NCI-H146 (cell line): ENCODE measurements around the gene GRK3.
"Not testable (repeated sequence)": the region's sequence is repeated elsewhere in the genome, so short reads cannot be mapped to it uniquely, and the experiment has no call there.

ENCODE experiments used
- DNase-seq: peaks from one replicate; lab custom pipeline; 2025; lab: John Stamatoyannopoulos, UW

The GRK3 gene

DNA sequence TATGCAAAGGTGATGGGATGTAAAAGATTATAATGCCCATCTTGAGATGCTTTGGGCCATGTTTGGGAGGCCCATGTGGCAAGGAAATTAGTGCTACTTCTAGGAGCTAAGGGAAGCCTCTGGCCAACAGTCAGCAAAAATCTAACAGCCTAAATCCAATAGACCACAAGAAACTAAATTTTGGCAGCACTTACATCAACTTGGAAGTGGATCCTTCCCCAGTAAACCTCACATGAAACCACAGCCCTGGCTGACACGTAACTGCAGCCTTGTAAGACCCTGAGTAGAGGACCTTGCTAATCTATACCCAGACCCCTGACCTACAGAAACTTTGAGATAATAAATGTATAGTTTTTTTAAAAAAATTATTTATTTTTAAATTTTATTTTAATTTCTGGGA lies 13.1 kb upstream of the GRK3 start:
- DNase-seq: no peak

DNA sequence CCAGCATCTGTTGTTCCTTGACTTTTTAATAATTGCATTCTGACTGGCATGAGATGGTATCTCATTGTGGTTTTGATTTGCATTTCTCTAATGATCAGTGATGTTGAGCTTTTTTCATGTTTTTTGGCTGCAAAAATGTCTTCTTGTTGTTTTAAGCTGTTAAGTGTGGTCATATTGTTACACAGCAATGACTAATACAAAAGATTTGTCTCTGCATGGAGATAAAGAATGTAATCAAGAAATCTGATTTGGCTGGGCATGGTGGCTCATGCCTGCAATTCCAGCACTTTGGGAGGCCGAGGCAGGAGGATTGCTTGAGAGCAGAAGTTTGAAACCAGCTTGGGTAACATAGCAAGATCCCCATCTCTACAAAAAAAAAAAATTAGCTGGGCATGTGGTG lies 12.1 kb upstream of the GRK3 start:
- DNase-seq: not testable (repeated sequence)

DNA sequence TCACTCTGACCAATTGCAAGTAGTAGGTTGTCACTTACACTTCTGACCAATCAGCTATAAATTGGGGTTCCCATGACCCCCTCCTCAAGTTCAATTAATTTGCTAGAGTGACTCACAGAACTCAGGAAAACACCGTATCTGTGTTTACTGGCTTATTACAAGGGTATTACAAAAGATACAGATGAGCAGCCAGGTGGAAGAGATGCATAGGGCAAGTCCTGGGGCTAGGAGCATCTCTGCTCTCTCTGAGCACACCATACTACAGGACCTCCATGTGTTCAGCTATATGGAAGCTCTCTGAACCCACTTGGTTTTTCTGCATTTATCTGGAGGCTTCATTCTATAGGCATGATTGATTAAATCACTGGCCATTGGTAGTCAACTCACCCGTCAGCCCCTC lies 11.3 kb upstream of the GRK3 start:
- DNase-seq: no peak

DNA sequence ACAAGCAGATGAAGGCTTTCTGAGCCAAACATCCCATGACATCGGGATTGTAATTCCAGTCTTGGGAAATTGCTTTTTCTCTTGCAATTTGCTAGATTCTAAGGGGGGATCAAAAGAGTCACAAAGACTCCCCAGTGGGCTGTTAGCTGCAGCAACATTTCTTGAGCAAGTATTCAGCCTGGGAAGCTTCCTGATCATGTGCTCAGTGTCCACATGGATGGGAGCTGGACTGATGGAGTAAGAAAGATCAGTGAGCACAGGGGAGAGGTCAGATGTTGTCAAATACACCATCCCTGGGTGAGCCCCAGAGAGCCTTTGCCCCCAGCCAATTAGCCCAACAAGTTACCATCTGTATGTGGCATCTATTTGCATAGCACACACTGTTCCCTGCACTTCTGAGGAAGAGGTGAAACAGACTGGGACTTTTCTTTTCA lies 10.2 kb upstream of the GRK3 start:
- DNase-seq: no peak

DNA sequence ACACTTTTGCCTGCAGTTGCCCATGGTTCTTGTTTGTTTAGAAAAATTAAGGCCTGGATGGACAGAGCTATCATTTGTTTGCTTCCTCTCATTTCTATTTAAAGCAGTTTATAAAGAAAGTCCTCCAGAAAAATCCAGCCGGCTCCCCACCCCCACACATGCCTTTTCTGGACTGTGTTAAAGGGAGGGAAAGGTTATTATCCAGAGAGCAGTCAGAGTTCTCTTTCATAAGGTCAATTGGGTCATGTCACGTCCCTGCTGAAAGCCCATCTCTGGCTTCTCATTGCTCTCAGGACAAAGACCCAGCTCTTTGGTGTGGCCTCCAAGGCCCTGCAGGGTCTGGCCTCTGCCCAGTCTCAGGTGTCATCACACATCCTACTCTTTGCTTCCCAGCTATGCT lies 9.8 kb upstream of the GRK3 start:
- no peak for DNase-seq

DNA sequence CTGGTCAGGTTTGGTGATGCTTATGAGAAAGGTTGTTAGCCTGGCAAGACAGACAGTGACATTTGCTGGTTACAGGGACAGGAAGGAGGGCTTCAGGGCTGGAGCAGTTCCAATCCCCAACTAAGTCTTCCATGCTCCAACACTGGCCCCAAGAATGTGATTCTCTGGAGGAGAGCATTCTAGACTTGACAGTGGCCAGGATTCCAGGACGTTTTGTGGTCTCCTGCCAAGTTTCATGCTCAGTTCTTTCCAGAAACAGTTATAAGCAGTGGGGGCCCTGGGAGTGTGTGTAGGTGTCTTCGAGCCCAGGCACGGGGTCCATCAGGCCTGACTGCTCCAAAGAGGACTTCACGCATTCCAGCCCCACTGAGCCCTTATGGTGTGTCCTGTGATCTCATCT lies 8.9 kb upstream of the GRK3 start:
- DNase-seq: no peak

DNA sequence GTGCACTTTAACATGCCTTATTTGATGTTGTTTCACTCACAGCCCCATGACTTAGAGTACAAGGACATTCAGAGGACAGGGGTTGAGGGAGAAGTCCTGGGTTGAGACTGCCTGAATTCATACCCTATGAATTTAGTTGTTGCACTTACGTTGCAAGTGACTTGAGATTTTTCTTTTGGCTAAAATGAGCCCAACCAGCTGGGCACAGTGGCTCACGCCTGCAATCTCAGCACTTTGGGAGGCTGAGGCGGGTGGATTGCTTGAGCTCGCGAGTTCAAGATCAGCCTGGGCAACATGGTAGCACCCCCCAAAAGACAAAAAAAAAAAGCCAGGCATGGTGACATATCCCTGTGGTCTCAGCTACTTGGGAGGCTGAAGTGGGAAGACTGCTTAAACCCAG lies 7.3 kb upstream of the GRK3 start:
- DNase-seq: no peak

DNA sequence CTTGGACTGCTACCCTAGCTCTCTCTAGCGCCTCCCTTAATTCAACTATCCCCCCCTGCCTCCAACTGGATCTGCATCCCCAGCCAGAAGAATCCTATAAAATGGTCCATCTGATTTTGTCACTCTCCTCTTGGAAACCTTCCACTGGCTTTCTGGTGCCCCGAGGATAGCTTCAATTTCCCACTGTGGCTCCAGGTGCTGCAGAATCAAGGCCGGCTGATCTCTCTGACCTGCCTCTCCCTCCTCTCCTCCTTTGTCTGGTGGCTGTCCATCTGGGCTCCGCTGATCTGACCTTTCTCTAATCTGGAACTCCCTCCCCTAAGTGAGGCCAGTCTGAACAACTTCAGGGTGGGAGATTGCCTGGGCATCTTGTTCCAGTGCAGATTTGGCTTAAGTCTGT lies 6.1 kb upstream of the GRK3 start:
- DNase-seq: no peak

DNA sequence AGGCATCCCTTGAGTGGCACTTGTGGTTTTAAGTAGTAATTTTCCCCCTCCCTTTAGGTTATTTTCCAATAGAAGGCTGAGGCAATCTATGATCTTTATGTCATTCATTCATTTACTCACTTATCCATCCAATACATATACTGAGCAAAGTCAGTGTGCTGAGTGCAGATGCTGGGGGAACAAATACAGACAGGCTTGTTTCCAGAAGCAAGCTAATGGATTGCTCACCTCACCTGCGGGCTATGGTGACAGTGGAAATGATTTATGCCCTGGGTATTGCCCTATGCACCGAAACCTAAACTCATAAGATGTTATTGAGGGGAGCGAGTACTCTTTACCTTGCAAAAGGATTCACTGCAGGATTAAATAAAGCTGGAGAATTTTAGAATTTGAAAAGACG lies 4.6 kb upstream of the GRK3 start:
- DNase-seq: not testable (repeated sequence)

DNA sequence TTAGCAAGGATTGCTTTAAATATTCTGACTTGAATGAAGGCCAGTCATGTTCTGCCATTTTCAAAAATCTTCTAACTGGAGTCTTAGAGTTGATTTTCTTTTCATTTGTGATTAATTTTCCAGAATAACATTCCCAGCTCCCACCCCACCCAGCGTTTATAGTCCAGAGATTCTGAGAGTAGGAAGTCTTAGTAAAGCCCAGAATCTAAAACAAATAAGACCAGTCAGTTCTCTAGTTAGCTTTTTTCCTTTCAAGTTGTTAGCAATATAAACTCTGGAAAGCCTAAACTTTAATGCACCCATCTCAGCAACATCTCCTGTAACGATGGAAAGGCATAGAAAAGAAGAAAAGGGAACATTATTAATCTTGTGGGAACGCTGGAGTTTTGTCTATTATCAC lies 3.3 kb upstream of the GRK3 start:
- not testable (repeated sequence) for DNase-seq

DNA sequence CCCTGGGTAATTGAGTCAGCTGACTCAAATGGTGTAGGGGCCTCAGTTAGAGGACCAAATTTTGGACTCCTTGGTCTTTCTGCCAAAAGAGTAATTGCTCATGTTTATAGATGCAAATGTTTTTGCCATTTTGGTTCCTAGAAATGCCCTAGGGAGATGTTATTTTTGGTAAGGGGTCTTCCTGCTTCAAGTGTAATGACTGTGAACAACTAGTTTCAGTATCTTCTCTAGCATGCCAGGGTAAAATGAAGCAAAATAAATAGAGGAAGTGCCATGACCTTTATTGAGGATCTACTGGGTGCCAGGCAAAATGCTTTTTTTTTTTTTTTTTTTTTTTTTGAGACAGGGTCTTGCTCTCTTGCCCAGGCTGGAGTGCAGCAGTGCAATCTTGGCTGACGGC lies 2.5 kb upstream of the GRK3 start:
- not testable (repeated sequence) for DNase-seq

DNA sequence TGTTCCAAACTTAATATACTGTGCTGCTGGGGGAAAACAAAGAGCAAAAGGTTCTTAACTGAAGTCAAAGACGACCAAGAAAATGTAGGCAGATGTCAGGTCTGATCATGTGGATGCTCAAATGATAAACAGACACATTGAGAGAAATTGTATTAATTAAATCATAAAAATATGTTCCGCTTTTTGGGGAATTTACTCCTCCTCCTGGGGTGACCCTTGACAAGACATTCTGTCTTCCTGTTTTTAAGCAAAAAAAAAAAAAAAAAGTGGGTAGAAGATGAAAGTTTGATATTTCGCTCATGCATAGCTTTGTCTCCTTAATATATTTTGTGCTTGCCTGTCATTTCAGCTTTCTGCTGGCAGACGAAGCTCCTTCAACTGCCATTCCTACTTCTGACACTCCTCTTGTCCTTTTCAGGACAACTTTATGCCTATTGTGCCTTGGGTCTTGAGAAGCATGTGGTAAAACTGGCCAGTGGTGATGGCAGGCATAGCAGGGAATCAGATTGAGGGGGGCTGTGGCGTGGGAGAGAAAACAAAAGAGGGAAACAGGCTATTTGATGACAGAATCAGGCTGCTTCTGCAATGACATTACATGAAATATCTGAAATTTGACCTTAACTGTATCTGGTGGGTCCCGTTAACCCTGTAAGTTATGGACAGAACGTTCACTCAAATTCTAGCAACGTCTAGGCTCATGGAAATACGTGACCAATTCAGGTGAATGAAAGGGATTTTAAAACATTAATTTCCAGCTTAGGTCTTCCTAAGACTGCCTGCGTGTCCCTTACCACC lies 1.3 kb upstream of the GRK3 start:
- DNase-seq: not testable (repeated sequence)

DNA sequence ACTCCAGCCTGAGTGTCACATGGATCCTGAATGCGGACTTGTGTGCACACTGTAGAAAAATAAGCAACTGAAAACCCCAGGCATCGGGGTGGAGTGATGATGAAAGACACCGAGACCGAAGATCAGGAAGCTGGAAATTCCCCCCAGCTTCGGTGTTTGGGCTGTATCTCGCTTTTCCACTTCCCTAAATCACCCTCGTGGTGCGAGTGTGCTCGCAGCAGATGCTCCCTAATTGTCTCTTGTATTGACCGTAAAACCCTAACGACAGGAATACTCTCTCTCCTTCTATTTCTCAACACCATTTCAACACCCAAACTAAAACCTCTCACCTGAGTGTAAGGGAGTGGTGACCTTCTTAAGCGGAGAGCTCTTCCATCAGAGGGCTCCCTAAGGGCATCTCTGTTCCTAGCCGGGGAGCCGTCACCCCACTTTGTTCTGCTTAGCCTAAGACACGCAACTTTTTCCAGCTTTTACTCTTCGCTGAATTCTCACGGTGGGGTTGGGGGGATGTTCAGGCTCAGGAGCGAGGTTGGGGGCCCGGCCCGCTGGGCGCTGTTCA lies 635 bp upstream of the GRK3 start:
- DNase-seq: peak; percentile 11

DNA sequence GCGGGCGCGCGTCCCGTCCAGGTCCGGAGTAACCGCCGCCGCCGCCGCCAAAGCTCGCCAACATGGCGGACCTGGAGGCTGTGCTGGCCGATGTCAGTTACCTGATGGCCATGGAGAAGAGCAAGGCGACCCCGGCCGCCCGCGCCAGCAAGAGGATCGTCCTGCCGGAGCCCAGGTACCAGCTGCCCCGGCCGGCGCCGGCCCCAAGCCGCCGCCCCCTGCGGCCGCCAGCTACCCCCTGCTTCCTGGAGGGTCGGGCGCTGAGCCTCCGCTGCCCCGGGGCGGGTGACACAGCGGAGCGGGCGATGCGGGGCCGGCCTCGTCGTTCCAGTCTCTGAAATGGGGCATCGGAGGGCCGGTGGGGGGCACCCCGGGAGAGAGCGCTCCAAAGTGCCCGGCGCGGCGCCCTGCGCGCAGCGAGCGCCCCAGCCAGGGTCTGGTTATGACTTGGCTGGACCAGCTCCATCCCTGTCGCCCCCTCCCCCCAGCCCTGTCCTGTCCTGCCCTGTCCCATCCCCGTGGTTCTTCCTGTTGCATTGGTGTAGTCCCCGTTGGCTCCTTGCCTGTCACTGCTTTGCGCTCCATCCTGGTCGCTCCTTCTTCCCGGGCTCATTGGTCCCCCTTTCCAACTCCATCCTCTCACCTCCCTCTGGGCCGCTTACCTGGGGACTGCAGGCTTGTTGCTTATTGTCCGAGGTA lies 653 bp downstream of the GRK3 start:
- DNase-seq: peak; percentile 41

DNA sequence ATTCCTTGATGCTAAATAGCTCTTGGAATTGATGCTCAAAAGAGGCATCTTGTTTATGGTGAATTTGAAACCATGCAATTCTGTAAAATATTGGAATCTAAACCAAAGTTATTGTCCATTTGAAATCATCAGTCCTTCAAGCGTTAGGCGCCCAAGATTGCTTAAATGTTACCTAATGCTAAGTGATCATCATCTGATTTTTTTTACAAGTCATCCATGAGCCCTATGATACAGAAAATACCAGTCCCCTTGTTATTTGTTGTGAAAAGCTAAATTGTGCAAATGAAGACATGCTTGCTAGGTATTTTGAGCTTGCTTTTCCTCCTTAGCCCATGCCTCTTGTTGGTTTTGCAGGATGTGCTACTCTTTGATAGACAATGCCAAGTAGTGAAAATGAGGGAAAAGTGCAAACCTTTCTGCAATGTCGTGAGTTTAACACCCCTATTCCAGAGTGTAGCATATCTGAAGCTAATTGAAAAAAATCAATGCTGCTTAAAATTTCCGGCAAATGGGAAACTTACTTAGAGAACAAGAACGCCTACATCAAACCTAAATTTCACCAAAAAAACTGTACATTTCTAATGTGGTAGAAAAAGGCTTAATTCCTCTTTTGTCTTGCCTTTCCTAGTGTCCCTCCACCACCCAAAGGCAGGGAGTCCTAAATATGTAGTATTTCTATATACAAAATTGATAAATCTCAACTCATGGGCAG lies 1.9 kb downstream of the GRK3 start:
- no peak for DNase-seq

DNA sequence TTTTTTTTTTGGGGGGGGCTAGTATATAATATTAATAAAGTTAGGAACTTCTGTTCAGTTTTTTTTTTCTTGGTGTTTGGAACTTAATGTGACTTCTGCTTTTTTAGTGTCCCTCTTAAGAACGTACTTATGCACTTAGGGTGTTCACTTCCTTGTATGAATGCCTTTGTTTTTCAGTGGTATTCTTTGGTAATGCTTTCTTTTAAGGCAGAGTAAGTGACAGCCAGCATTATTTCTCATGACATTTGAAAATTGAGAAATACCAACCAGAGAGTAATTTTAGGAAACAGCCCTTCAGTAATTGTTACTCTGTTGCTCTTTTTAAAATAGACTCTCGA lies 2.4 kb downstream of the GRK3 start:
- DNase-seq: no peak

DNA sequence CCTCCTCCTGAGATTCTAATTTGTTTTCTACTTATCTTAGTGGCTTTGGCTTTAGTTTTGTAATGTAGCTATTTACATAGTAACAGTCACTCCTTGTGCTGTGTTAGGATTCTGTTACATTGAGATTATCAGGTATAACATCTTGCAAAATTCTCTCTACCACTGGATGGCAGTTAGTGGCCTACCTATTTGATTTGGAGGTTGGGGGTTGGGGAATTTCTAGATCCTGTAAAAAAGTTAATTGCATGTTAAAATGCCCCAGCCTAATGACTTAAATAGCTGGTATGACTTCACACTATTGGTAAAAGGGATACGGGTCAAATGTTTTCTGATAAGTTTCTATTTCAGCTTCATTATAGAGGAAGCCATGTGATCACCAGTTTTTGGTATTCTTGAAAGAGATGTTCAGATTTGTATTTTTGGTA lies 2.8 kb downstream of the GRK3 start:
- peak; percentile 5 for DNase-seq

DNA sequence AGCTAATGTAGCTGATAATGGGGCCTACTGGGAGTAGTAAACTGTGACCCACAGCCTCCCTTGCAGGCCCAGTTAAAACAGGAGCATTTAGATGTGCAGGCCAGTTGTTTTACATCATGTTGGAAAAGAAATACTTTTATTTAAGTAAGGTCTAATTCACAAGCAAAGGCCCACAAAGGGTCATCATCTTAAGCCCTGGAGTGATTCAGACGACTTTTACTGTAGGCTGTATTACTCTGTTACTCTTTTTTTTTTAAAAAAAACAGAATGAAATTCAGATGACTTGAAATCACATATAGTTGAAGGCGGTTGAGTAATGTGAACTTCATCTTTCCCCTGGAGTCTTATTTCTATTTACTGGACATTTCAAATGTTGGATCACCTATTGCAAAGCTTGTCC lies 3.6 kb downstream of the GRK3 start:
- not testable (repeated sequence) for DNase-seq

DNA sequence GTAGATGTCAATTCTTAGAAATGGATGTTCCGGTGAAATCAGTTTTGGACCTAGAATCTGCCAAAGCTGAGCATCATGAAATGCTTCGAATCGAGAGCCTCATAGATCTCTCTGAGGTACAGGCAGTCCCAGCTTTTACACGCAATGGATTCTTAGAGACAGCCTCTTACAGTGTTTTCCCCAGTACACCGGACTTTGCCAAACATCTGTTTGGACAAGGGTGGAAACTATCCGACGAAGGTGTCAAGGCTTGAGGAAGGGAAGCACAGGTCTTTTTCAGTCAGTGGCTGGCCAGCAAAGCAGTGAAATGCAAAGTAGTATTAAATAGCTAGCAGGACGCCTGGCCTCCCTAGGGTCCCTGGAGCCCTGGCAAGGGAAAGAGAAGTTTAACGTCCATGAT lies 4.9 kb downstream of the GRK3 start:
- DNase-seq: no peak

DNA sequence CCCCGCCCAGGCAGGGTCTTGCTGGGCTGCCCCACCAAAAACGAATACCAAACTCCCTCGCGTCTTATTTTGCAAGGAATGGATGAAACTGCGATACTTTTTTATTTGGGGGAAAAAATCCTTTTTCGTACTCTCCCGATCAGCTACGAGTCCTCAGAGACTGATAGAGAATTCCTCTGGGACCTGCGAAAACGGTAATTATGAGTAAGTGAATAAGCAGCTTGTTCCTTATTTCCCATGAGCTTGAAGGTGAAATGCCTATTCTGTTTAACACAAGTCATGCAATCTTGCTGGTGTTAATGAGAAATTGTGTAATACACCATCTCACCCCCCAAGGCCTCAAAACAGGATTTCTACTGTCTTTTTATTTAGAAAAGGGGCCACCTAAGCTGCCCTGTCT lies 5.5 kb downstream of the GRK3 start:
- DNase-seq: no peak

DNA sequence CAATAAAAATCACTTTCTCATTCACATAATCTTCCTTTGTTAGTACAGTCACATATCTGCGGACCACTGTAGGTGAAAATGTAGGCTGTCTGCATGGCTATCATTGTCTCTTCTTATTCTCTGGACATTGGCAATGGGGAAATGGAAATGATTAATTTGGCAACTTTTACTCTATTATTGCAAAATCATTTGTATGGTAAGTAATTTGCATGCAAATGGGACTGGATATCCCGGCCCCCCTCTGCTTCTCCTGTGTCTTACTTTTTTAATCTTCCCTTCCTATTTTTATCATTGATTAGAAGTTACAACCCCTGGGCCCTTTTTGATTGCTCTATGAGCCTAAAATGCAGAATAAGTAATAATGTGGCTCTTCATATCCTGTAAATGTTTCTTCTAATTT lies 6.0 kb downstream of the GRK3 start:
- DNase-seq: no peak

DNA sequence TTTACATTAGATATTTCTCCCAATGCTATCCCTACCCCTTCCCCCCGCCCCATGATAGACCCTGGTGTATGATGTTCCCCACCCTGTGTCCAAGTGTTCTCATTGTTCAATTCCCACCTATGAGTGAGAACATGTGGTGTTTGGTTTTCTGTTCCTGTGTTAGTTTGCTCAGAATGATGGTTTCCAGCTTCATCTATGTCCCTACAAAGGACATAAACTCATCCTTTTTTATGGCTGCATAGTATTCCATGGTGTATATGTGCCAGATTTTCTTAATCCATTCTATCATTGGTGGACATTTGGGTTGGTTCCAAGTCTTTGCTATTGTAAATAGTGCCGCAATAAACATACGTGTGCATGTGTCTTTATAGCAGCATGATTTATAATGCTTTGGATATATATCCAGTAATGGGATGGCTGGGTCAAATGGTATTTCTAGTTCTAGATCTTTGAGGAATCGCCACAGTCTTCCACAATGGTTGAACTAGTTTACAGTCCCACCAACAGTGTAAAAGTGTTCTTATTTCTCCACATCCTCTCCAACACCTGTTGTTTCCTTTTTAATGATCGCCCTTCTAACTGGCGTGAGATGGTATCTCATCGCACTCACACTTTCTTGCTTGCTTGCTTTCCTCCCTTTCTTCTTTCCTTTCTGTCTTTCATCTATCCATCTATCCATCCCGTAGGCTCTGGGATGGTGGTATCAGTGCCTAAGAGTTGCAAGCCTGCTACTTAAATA lies 7.7 kb downstream of the GRK3 start:
- not testable (repeated sequence) for DNase-seq
